Activated CD4-positive, alpha-beta T cell treated with anti-CD3 and anti-CD28 coated beads, Interleukin-2, amount 50 U/mL, for 4 hours (primary cell): ENCODE measurements around the gene CACNG5.
A peak's percentile ranks its signal among the peaks of the same experiment; 100 is the strongest.
"Not testable (repeated sequence)": the region's sequence is repeated elsewhere in the genome, so short reads cannot be mapped to it uniquely, and the experiment has no call there.

ENCODE experiments used
- DNase-seq, 2 experiments: peaks; one replicate each; pipeline ENCODE4 v3.0.0-alpha.2; 2020

Gene CACNG5

DNA sequence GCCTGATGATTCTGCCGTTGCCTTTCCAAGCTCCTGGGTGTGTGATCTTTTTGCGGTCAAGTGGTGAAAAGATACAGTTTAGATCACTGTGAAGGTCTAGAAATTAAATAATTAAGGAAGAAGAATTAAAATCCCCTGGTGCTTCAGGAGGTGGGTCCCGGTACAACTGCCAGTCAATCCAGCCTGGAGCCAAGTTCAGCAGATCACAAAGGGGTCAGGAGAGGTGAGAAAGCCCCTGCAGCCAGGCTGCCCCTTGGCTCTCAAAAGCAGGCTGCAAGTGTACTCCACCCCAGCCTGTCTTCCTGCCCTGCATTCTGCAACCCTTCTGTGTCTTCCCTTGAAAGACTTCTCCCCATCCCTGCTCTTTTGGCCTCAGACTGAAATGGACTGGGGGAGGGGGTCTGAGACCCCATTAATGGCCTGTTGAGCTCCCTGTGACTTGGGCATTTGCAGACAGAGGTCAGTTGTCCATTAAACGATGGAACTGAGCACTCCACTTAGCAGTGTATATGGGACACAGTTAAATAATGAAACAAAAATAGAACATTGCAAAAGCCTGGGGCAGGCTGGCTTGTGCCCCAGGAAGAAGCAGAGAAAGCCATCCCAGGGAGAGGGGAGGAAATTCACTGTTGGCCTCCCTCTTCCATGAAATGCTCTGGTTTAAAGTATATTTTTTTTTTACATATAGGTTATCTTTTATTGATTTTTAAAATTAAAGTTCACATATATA lies 15.1 kb downstream of the CACNG5 start:
- no peak for DNase-seq

DNA sequence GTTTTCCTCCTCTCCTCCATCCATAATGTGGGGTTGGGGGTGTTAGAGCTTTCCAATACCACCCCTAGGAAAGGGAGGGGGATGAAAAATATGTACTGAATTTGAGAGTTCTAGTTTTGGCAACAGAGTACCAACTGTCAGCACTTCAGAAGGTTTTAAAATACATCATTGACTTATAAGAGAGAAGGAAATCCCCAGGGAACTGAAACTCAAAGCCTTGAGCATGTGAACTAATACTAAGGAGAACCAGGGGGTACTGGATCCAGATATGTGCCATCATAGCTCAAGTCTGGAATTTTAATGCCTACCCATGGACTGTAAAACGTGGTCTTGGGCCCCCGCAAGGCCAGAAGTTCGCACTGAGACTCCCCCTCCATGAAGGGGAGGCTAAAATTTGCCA lies 15.8 kb downstream of the CACNG5 start:
- DNase-seq, result no peak

DNA sequence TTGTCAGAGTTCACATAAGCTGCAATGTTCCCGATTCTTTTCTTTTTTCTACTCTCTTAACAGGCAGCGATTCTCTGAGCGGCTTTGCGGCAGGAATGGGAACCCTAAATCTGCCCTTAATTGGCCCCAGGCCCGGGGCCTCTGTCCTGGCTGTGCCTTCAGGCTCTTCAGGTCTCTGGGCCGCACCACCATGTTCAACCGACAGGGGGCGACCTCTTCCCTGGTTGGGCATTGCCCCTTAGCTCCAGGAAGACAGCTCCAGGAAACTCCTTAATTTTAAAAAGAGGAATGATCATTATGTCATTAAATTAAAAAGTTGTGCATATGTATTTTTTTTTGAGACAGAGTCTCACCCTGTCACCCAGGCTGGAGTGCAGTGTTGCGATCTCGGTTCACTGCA lies 20.3 kb downstream of the CACNG5 start:
- peak in 1 of 2 experiments; percentile 1 for DNase-seq

DNA sequence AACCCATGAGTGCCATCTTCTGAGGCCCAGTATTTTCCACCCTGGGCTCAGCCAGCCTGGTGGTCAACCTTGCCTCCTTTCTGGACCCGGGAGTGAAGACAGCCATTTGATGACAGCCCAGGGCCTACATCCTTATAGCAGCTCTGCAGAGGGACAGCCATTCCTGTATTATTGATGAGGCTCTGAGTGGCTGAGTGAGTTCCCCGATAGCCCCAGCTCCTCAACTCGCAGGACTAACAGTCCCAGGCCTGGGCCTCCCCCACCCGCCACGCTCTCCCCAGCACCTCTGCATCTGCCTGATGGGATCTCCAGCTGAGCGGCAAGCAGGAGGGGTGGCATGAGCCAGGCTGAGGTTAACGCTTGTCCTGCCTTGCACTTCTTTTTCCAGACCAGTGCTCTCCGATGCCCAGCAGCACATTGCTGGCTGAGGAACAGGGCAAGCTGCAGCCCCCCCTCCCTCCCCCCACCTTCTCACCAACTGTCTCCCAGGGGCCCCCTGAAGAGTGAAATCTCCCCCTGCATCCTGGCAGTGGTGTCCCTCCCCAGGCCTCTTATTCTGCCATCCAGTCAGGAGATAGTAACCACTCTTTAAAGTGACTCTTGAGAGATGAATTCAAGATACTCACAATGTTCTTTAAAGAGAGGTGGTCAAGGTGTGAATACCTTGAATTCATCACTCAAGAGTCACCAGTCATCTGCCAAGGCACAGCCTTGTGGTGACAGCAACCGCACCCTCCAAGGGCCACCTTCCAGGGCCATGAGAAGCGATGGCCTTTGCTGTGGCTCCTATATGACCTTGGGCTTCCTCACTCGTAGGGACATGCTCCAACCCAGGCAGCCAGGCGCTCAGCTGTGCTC lies 23.5 kb downstream of the CACNG5 start:
- DNase-seq, result no peak

DNA sequence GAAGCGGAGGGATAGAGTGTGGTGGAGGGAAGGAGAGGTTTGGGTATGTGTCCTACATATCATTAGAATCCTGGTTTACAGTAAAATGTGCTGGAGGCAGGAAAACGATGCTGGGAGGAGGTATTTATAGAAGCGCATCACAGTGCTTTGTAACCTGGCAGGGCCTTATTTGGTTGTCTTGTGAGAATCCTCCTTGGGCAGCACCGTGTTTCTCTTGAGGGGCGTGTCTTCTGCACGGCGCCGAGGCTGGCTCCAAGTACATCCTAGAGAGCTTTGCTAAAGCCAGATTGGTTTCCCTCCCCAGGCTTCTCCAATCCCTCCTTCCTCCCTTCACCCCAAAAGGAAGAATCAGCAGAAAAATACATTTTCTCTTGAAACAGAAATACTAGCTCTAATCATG lies 24.4 kb downstream of the CACNG5 start:
- no peak for DNase-seq

DNA sequence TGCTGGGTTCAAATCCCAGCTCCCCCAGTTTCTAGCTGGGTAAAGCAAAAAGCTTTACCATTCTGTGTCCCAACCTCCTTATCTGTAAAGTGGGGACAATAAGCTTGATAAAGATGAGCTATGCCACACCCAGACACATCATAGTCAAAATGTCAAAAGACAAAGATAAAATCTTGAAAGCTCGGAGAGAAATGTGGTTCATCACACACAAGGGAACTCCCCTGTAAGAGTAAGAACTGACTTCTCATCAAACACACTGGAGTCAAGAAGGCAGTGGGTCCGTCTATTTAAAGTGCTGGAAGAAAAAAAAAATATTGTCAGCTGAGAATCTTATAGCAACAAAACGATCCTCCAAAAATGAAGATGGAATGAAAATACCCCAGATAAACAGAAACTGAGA lies 25.3 kb downstream of the CACNG5 start:
- DNase-seq, result no peak

DNA sequence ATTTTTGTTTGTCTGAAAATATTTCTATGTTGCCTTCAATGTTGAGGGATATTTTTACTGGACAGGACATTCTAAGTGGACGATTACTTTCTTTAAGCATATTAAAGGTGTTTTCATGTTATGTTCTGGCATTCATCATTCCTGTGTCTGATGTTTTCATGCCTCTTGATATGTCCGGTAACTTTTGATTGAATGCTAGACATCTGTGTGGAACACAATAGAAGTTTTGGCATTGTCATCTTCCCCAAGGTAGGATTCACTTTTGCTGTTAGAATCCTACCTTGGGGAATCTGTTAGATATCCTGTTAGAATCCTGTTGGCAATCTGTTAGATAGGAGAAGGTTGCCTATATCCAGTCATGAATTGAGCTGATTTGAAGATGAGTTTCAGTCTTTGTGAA lies 28.9 kb downstream of the CACNG5 start:
- DNase-seq, result no peak

DNA sequence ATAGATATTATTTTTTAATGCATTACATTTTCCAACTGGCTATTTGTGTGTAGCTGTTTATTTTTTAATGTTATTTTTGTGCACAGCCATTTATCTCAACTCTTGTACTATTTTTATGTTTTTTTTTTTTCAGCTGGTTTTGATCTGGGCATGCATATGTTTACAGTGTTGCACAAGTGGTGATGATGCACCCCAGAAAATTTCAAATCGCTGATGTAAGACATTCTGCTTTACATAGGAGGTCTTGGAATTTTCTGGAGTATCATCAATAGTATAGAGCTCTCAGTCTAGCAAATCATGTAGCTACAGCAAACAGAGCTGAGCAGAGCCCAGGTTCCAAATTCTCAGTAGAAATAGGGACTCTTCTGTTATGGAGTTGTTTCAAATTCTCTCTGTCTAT lies 30.2 kb downstream of the CACNG5 start:
- no peak for DNase-seq

DNA sequence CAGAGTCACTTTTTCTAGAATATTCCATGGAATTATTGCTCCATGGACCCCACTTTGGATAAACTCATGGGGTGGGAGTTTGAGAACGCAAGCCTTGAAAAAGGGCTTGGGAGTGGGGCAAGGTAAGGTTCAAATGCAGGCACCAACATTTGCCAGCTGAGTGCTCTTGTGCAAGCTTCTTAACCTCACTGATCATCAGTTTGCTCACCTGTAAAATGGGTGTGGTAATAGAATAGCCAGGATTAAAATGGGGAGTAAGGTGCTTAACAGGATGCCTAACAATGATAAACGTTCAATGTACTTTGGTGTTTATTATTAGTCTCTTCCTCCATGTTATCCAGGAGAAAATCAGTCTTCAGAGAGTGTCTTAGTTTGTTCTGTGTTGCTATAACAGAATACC lies 39.0 kb downstream of the CACNG5 start:
- DNase-seq, result no peak

DNA sequence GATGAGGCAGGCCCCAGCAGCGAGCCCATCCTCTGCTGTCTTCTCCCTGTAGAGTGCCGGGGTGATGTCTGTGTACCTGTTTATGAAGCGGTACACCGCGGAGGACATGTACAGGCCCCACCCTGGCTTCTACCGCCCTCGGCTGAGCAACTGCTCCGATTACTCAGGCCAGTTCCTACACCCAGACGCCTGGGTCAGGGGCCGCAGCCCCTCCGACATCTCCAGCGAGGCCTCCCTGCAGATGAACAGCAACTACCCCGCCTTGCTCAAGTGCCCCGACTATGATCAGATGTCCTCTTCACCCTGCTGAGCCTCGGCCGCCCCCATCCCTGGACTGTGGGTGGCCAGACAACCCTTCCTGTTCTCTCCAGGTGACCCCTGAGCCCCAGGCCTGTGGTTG lies 50.0 kb downstream of the CACNG5 start:
- no peak for DNase-seq

DNA sequence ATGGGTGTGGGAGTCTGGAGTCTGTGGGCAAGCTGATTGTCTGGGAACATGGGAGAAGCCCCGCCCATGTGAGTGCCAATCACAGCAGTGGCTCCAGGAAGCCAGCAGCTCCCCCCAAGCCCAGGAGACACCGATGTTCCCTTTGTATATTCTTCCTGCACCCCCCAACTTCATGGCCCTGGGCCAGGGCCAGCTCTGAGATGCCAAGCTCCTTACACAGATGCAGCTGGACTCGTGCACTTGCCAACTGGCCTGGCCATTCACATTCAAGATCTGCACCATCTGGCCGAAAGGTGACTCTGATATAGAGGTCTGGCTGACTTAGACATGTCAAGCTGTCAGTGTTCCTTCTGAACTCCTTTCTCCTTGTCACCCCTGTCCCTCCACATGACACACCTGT lies 50.5 kb downstream of the CACNG5 start:
- no peak for DNase-seq

DNA sequence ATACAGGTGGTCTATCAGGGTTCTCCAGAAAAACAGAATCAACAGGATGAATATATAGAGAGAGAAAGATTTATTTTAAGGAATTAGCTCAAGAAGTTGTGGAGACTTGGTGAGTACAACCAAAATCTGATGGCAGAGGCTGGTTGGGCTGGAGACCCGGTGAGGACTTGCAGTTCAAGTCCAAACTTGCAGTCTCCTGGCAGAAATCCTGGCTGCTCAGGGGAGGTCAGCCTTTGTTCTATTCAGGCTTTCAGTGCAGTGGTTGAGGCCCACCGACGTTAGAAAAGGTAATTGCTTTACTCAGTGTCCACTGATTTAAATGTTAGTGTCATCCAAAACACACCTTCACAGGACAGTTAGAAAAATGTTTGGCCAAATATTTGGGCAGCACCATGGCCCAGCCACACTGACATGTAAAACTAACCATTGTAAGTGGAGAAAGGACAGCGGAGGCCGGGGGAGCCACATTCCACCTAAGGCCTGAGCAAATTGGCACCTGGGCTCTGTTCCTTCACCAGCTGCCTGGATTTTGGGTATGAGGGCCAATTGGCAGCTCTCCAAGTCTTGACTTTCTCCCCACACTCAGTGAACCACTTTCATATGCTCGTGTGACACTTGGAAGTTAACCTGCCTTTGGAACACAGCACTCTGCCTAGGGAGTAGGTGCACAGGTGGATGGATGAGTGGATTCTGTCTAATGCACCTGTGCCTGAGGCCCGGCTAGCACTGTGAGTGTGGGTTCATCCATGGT lies 54.7 kb downstream of the CACNG5 start:
- no peak for DNase-seq

DNA sequence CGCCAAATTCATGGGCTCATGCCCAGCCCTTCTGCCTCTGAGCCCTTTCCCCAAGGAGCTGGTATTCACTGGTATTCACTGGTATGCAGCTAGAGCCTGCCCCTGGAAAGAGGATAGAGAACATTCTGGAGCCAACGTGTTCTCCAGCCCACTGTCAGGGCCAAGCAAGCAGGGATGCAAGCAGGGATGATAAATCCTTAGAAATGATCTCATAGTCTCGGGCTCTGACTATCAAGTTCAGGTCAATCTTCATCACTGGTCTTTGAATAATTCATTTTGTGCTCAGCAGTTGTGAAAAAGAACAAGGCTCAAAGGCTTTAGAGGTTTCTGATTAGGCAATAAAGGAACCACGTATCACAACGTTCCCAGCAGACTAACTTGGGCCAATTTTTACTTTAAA lies 57.3 kb downstream of the CACNG5 start:
- no peak for DNase-seq

DNA sequence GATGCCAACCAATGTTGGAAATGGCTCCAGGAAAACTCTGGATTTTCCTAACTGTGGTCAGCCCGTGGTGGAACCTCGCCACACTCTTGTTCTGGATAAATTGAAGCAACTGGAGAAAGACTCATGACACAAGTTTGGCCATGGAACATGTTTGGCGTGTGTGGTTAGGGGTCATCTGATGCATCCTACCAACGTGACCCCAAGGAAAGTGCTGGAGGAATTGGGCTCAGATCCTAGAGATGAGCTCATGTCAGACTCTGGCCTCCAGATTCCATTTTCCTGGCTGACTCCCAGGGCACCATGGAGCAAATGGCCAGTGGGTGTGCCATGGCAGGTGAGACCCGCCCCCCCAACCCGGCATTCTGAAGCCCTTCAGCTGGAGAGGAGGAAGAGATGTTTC lies 58.5 kb downstream of the CACNG5 start:
- no peak for DNase-seq

DNA sequence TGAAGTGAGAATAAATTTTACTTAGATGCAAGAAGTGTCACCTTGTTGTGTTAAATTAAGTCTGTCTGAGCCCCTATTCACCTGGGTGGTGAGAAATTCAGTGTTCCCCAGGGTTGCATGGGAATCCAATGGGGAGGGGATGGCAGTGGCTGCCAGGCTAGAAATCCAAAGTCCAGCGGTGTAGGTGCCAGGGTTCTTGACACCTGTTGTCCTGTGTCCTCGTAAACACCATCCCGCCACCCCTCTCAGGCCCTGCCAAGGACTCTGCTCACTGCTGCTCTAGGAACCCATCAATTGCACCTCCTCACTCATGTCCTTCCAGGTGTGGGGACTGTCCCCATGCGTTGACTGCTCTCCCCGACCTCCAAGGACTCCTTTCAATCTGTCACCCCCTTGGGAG lies 58.9 kb downstream of the CACNG5 start:
- DNase-seq, result no peak

DNA sequence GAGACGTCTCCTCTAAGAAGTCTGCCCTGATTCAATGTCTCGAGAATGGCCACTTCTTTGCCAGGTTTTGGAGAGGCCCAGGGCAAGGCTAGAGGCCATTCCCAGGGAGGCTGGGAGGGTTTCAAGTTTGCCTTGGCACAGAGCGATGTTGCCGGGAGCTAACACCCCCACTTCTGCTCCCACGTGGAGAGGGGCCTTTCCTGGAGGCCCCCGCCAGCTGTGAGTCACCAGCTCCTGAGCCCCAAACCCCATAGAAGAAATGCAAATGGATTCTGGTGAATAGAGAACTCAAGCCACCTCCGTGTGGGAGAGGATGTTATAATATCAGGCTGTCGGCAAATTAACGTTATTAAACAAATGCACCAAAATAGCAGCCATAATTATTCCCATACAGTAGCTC lies 62.2 kb downstream of the CACNG5 start:
- no peak for DNase-seq

DNA sequence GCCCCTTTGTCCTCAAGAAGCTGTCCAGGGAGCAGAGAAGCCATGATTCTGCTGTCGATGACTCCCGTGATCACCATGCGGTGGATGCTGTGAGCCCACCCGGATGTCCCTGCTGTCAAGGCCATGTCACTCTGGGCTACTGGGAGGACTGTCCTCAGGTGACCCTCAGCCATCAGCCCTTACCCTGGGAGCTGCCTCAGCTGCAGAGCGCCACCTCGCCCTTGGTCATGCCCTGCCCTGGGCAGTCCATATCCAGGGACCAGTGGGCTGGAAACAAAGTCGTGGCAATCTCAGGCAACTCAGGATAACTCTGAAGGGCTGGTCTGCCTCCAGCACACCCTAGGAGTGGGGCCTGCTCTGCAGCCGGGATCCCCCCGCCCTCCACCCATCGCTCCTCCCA lies 63.6 kb downstream of the CACNG5 start:
- DNase-seq, result no peak

DNA sequence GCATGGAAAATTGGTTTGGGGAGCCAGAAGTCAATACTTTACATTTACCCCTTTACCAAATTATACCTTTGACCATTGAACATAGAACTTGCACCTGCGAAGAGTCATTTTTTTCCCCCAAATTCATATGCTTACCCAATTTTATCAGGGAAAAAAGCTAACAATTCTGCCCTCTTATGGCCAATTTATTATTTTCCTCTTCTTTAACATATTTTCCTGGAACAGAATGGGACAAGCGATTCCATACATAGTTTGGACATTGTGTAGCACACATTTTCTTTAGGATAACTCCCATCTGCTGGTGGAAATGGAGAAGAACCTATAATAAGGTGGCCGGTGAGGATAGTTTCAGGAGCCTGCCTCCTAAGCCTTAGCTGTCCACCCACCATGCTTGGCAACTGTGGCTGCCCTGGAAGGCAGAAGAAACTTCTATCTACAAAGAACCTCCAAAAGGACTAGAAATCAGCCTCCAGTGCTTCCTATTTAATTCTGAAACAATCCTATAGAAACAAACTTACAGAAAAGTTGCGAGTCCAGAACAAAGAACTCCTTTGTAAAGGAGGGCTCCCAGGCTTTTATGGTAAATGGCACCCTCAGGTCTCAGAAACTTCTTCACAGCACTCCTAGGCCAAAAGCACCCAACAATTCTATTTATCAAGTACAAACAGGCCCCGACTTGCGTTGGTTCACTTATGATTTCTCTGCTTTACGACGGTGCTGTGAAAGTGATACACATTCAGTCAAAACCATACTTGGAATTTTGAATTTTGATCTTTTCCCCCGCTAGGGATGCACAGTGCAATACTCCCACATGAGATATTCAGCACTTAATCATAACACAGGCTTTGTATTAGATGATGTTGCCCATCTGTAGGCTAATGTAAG lies 65.5 kb downstream of the CACNG5 start:
- DNase-seq, result no peak

DNA sequence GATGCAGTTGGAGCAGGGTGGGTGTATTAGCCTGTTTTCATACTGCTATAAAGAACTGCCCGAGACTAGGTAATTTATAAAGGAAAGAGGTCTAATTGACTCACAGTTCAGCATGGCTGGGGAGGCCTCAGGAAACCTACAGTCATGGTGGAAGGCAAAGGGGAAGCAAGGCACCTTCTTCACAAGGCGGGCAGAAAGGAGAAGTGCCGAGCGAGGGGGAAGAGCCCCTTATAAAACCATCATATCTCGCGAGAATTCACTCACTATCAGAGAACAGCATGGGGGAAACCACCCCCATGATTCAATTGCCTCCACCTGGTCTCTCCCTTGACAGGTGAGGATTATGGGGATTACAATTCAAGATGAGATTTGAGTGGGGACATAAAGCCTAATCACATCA lies 68.4 kb downstream of the CACNG5 start:
- not testable (repeated sequence) for DNase-seq

DNA sequence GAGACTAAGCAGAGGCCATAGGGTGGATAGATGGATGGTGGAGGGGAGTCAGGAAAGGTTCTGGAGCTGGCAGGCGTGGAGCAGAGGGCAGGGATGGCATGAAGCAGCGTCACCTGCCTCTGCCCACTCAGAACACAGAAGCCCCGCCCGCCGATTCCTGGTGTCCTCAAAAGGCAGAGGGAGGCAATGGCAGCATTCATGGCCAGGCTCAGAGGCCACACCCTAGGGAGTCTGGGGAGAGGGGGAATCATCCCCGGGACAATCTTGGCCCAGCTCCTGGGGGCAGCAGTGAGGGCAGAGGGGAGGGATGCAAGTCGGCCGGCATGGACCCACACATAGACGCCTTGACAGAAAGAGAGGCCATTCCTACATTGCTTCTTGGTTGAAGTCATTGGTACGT lies 68.9 kb downstream of the CACNG5 start:
- DNase-seq, result no peak

DNA sequence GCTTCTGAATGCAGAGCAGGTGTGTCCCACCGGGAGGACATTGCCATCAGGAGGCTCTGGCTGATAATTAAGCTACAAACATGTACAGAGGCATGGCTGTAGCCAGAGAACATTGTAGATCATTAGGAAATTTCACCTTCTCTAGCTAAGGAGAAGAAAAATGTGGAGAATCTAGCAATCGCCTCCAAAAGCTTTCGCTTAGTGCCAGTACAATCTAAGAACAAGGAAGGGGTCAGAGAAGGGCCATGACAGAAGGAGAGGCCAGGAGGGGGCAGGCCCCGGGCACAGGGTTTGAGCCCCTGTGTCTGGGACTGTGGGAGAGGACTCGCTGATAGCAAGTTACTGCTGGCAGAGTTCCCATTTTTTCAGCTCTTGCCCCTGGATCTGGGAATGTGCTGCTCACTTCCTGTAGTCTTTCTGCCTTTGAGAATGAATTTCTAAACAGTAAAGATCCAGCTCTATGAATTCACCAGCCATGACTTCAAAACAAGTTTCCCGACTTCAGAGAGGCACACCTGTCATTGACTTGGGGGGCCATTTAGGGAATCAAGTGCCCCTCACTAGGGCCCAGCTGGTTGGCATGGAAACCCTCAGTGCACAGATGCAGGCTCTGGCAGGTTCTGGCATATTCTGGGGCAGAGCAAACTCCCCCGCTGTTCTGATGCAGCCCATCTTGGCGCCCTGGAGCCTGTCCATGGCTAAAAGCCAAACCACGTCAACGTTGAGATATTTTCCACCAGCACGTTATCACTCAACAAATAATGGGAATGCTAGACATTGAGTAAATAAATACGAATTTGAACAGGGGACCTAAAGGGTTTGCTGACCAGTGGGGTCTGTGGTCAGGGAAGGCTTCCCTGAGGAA lies 70.1 kb downstream of the CACNG5 start:
- no peak for DNase-seq
